Measurements from ENCODE around the gene MAP2K3.

GRCh38 chr17:21354796-21355385 is 70.4 kb downstream of the MAP2K3 start:
- TF ChIP-seq CTCF (IDR thresholded peaks at IDR 0.05) (no peak), POLR2A (IDR thresholded peaks at IDR 0.05) (no peak)
